HFF-Myc (cell line): Measurements from ENCODE around the gene HS6ST2.

Experiments
- DNase-seq: peaks from one replicate; pipeline ENCODE4 v3.0.0-alpha.2; 2011; ENCODE audit warnings: low read depth; ENCODE audit errors: extremely low read depth
- H3K4me3 ChIP-seq: replicated peaks from 2 replicates; pipeline ENCODE4 v1.5.1; 2011; ENCODE audit warnings: low read depth, mild to moderate bottlenecking, control low read depth, low read length
- CTCF ChIP-seq: IDR thresholded peaks from 2 replicates; pipeline ENCODE4 v1.5.1; 2012; ENCODE audit warnings: mild to moderate bottlenecking, low read depth, low read length, control low read depth; ENCODE audit errors: missing control alignments

HS6ST2 gene

GRCh38 chrX:132665676-132666075 lies 292.8 kb downstream of the HS6ST2 start:
- no peak for TF ChIP-seq CTCF
- DNase-seq = no peak
- no peak overlapping the region for H3K4me3 ChIP-seq

- no peak for TF ChIP-seq CTCF
- H3K4me3 ChIP-seq = no peak overlapping the region
- DNase-seq = no peak
Measured at GRCh38 chrX:132664273-132664672, 294.2 kb downstream of the HS6ST2 start.

GRCh38 chrX:132662844-132663243 lies 295.6 kb downstream of the HS6ST2 start:
- no peak for DNase-seq
- TF ChIP-seq CTCF = no peak

GRCh38 chrX:132657876-132658275 lies 300.6 kb downstream of the HS6ST2 start:
- H3K4me3 ChIP-seq = no peak overlapping the region
- DNase-seq = no peak
- TF ChIP-seq CTCF = no peak

More at GRCh38 chrX:132662844-132663243, 295.6 kb downstream of the HS6ST2 start:
- H3K4me3 ChIP-seq = no peak overlapping the region

GRCh38 chrX:132652871-132653270 lies 305.6 kb downstream of the HS6ST2 start:
- no peak overlapping the region for H3K4me3 ChIP-seq
- no peak for TF ChIP-seq CTCF
- DNase-seq = no peak

- no peak for TF ChIP-seq CTCF
- no peak for DNase-seq
- no peak overlapping the region for H3K4me3 ChIP-seq
Measured at GRCh38 chrX:132651421-132652086, 306.9 kb downstream of the HS6ST2 start.

GRCh38 chrX:132648895-132649294 lies 309.5 kb downstream of the HS6ST2 start:
- no peak overlapping the region for H3K4me3 ChIP-seq
- no peak for DNase-seq
- TF ChIP-seq CTCF = no peak
